NCI-H2107 (cell line): ENCODE data around the gene HAPSTR1.
"Not testable (repeated sequence)": the region's sequence is repeated elsewhere in the genome, so short reads cannot be mapped to it uniquely, and the experiment has no call there.

Experiments used
- DNase-seq: peaks from one replicate; lab custom pipeline; 2025; lab: John Stamatoyannopoulos, UW

The HAPSTR1 gene

DNA sequence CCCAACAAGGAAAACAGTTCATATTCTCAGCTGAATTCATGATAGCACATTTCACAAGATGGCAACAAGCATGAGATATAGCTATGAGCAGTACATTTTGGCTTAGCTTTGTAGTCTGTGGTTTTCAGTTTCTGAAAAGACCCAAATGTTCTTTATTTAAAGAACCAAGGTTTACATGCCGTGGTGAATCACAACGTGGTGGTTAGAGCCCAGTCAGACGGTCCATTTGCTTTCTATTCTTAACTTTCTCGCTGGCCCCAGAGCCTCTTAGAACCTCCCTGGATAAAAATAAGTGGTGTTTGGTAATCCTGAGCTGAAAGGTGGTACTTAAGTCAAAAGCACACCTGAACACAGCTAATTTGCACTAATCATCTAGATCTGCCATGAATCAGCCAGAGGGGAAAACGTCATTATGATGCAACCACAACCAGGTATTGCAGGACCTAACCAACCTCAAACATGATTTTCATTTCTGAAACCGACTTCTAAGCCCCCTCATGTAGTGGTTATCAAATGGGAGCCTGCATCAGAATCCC is 18.6 kb upstream of the HAPSTR1 start:
- DNase-seq = no peak

DNA sequence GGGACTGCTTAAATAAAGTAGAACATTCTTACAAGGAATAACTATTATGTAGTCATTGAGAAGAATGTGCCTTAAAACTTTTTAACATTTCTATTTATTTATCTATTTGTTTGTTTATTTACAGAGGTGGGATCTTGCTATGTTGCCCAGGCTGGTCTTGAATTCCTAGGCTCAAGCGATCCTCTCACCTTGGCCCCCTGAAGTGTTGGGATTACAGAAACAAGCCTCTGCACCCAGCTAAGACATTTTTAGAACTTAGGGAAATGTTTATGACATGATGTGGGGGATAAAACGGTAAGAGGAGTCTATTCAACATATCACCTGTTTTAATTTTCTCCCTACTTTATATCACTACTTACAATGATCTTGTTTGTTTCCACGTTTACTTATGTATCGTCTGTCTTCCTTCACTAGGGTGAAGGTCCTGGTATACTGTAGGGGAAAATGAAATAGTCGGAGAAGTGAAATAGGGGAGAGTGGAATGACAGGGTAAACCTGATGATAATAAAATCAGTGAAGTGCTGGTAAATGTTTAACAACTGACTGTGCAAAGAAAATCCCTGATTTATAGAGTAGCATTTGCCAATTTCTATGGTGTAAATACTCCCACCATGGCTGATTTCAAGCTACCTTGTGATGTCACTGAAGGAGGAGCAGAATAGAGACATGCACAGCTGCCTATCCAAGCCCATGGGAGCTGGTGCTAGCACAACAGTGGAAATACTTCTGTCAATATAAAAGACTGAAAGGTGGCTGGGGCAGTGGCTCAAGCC is 16.0 kb upstream of the HAPSTR1 start:
- no peak for DNase-seq

GRCh38 chr16:9077091-9077809 is 14.2 kb upstream of the HAPSTR1 start:
- DNase-seq = no peak

DNA sequence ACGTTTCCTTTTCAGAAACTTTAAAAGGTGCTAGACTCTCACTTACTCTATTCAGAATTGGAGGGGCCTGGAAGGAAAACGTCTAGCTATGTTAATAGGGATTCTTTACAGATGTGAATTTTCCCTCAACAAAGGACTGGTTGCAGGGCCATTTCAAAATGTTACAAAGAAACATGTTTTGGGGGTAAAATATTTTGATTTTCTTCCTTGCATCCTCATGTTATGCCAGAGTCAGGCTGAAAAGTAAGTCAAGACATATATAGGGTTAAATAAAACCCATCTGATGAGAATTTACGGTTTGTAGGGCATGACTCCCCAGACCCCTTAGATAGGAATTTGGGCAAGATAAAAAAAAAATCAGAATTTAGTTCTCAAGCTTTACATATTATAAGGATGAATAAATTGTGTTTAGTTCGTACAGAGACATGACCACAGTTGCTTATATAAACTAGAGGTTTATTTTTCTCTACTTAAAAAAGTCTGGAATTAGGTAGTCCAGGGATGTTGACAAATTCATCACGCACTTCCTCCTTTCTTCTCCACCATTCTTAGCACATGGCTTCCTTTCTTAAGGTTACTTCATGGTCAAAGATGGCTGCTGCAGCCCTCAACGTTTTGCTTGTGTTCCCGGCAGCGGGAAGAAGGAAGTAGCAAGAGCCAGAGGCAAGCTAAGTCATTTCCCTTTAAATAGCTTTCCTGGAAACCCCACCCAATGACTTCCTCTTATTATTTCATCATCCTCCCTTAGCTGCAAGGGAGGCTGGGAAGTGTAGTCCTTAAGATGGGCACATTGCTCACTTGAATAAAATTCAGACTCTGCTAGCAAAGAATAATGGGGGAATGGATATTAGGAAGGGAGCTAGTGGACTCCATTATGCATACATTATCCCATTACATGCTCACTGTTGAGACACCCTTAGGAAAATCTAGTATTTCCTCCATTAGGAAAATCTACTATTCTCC is 12.7 kb upstream of the HAPSTR1 start:
- DNase-seq = not testable (repeated sequence)

GRCh38 chr16:9079430-9079812 is 12.0 kb upstream of the HAPSTR1 start:
- DNase-seq = no peak

- no peak for DNase-seq
Measured at GRCh38 chr16:9081158-9081557, 10.3 kb upstream of the HAPSTR1 start.

GRCh38 chr16:9081843-9082242 is 9.6 kb upstream of the HAPSTR1 start:
- DNase-seq = no peak

- DNase-seq = no peak
Measured at GRCh38 chr16:9082422-9082821, 9.0 kb upstream of the HAPSTR1 start.

GRCh38 chr16:9087733-9088132 is 3.7 kb upstream of the HAPSTR1 start:
- DNase-seq = not testable (repeated sequence)

GRCh38 chr16:9088848-9089247 is 2.6 kb upstream of the HAPSTR1 start:
- DNase-seq = no peak

DNA sequence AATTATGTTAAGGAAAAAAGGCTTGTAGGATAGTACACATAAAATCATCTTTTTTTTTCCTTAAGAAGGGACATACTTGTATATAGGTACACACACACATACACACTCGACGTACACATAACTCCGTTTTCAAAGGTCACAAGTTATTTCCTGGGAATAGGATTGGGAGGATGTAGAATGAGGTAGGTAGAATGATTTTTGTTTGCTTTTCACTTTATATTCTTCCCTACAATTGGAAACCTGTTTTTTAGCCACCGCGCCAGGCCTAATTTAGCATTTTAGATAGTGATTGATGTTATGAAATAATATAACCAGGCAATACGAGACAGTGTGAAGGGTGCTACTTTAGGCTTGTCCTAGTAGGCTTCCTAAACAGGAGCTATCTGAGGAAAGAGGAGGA is 1.8 kb upstream of the HAPSTR1 start:
- DNase-seq = no peak

GRCh38 chr16:9090101-9090959 is 1.1 kb upstream of the HAPSTR1 start:
- DNase-seq = no peak

DNA sequence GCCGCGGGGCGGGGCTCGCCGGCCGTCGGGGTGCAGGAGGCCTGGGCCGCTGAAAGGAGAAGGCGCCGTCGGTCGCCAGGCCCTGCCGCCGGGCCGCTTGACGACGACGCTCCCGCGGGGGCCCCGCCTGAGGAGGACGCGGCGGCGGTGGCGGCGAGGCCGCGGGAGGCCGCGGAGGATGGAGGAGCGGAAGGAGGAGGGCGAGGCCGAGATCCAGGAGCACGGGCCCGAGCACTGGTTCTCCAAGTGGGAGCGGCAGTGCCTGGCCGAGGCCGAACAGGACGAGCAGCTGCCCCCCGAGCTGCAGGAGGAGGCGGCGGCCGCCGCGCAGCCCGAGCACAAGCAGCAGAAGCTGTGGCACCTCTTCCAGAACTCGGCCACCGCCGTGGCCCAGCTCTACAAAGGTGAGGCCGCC is 430 bp downstream of the HAPSTR1 start:
- no peak for DNase-seq

- DNase-seq = no peak
Measured at GRCh38 chr16:9092282-9092977, 986 bp downstream of the HAPSTR1 start.

GRCh38 chr16:9092978-9093344 is 1.5 kb downstream of the HAPSTR1 start:
- DNase-seq = no peak

GRCh38 chr16:9094011-9094846 is 2.8 kb downstream of the HAPSTR1 start:
- no peak for DNase-seq

DNA sequence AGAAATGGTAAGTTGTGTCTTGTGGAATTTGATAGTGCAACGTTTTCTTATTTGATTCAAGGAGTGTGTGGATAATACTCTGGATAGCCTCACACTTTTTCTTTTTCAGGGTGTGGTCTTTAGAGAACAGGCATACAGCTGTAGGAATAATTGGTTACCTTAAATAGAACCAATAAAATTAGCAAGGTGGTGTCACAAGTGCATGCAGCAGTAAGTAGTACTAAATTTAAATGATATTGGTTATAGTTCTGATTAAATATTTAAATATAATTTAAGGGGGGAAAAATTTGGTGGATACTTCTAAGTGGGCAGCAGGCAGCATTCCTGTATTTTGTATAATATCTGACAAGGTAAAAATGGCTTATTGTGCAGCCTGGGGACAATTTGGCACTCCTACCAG is 3.7 kb downstream of the HAPSTR1 start:
- DNase-seq = no peak

DNA sequence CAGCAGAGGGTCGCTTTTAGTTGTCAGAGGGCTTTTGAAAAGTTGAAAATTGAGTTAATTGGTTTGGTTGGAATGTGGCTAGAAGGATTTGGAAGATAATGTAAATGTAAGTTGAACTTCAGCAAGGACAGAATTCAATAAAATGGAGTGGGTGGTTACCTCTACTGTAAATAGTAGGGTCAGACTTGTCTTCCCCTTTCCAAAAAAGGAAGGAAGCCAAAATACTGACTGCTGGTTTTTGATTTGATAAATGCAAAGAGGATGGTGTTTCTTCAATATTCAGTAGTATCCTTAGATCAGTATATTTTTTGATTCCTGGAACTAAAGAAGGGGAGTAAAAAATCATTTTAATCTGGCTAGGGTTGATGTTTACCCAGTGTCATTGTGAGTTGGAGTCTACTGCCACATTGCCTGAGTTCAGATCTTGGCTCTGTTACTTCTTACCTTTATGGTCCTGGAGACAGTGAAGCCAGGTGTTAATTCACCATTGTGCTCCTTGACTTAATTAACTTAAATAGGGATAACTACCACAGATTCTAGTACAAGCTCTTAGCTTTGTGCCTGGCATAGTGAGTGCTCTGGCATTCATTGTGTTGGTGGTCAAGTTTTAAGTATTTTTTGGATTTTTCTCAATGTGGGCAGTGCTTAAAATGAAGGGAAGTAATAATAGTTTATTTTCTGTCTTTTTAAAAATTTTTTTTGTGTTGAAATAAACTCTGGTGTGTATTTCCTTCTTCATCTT is 4.4 kb downstream of the HAPSTR1 start:
- no peak for DNase-seq

- DNase-seq = no peak
Measured at GRCh38 chr16:9096416-9096952, 5.0 kb downstream of the HAPSTR1 start.
